GM19035 (cell line): Measurements from ENCODE around the gene SCN10A.

ENCODE experiments used
- ATAC-seq: cut with Tn5 transposase; IDR thresholded peaks from one replicate; pipeline ENCODE4 v1.9.1; 2021; ENCODE audit not compliant: unreplicated experiment

The SCN10A gene

GRCh38 chr3:38816026-38816425 is at the start of gene SCN10A:
TSS of gene SCN10A (minus strand) at chr3:38816217. CDS start at chr3:38794010, 22,207 bp downstream.
- ATAC-seq = no peak

DNA sequence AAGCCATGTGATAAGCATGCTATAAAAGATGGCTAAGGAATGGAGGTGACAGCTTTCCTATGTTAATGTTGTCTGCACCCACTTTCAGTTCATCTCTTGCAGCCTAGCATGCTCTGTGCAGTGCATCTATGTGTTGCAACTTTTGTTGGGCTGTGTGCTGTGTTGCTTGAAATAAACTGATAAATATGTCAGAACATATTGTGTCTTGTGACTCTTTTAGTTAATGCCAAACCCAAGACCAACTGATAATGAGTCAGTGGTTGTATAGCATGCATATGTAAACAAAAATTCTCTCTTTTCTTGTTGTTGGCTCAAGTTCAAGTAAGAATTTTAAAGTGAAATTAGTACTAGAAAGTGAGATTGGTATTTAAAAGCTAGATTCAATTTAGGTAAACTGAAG is 37.0 kb upstream of the SCN10A start:
- no peak for ATAC-seq

- no peak for ATAC-seq
Measured at GRCh38 chr3:38843898-38844297, 27.9 kb upstream of the SCN10A start.

GRCh38 chr3:38842266-38842965 is 26.4 kb upstream of the SCN10A start:
- ATAC-seq = no peak

DNA sequence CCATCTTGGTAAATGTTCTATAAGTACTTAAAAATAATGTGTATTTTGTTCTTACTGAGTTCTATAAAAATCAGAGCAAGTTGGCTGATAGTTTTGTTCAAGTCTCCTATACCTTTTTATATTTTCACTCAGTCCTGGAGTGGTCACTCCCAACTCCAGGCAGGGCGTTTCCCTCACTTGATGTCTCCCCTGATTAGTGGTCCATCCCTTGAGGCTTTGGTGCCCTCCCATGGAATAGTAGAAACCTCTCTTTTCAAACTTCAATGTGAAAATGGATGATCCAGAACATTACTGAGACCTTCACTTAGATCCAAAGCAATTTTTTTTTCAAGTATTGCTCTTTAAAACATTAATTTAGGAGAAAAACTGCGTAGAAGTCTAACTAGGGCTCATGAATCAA is 25.0 kb upstream of the SCN10A start:
- no peak for ATAC-seq

GRCh38 chr3:38837358-38837757 is 21.3 kb upstream of the SCN10A start:
- no peak for ATAC-seq

- no peak for ATAC-seq
Measured at GRCh38 chr3:38836561-38836960, 20.5 kb upstream of the SCN10A start.

DNA sequence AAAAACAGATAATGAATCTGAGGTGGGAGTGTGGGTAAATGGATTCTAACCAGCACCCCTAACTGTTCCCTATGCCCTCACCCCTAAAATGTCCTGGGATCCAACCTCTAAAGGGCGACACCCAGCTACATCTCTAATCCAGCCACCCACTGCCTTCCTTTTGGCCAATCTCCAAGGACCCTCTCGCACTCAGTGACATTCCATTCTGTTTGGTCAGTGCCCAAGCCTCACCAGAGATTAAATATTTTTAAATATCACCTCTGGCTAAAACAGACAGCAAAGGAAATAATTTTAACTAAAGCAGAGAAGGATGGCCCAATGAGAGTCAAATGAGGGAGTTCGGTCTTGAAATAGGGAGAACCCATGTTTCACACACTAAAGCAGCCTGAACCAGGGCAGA is 19.9 kb upstream of the SCN10A start:
- no peak for ATAC-seq

GRCh38 chr3:38834717-38835116 is 18.7 kb upstream of the SCN10A start:
- ATAC-seq = no peak

- ATAC-seq = no peak
Measured at GRCh38 chr3:38834110-38834509, 18.1 kb upstream of the SCN10A start.

- ATAC-seq = no peak
Measured at GRCh38 chr3:38829404-38829803, 13.4 kb upstream of the SCN10A start.

GRCh38 chr3:38828681-38829080 is 12.7 kb upstream of the SCN10A start:
- ATAC-seq = no peak

- no peak for ATAC-seq
Measured at GRCh38 chr3:38827791-38828190, 11.8 kb upstream of the SCN10A start.

DNA sequence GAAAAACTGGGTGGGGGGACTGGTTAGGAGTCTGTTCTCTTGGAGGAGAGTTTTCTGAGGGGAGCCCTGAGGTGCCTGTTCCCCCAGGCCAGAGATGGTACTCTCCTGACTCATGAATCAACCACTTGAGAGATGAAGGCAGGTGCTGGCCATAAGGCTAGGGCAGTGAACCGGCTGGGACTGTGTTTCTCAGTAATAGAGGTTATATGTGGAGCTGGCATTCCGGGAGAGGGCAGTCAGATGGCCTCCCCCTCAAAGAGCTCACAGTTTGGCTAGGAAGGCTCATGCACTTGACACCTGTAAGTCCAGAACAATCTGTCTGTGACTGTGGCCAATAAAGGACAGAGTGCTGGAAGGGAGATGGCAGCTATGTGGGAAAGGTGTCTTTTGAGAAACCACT is 10.0 kb upstream of the SCN10A start:
- no peak for ATAC-seq

DNA sequence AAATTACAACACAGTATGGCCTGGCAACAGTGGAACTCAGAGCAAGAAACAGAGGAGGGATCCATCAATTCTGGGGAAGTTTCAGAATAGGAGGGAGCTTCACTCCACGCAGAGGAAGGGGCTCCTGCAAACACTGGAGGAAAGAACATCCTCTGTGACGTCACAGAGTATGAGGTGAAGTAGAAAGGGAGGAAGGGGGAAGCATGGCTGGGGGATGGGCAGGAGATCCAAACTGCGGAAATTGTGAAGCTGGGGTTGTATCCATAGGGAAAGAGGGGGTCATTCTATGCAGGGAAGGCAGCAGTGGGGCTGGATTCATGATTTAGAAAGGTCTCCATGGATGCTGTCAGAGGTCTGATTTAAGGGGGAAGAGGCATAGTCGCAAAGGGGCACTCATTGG is 8.3 kb upstream of the SCN10A start:
- no peak for ATAC-seq

GRCh38 chr3:38823722-38824121 is 7.7 kb upstream of the SCN10A start:
- no peak for ATAC-seq

- ATAC-seq = no peak
Measured at GRCh38 chr3:38823186-38823585, 7.2 kb upstream of the SCN10A start.

DNA sequence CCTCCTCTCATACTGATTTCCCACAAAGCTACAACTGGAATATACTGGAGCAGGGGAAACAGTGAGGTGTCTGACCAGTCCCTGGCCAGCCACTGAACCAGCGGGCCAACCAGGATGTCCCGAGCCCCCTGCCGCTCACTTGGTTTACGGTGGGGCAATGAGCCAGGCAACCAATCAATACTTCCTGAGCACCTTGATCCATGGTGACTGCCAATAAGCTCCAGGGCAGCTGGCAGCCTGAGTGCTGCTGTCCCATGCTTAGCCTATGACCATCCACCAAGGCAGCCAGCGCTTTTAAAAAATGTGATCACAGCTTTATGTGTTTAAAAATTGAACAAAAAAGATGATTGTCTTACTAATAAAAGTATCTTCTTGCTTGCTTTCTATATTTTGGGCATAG is 4.2 kb downstream of the SCN10A start:
- ATAC-seq = no peak

DNA sequence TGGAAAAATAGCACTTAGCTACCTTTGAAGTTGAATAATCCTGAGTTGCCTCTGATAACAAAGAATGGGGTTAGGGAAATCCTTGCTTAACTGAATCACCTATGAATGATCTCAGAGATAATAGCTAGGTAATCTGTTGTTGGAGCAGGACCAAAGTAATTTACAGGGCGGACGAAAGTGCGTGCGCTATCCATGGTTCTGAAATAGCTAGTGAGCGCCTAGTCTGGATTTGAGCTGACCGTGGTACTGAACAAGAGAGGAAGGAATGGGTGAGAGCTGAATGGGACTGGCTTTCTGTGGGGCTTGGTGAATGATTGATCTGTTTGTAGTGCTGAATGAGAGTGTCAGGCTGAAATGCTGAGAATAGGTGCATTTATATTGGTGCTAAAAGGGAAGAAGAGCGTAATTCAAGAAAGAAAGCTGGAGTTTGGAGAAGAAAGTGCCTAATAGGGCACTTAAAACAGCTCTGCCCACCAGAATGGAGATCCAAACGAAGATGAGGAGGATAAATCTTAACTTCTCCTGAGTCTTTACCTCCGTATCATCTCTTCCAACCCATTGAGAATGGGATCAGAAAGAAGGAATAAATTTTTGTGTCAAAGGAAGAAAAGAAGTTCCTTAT is 10.1 kb downstream of the SCN10A start:
- ATAC-seq = no peak

DNA sequence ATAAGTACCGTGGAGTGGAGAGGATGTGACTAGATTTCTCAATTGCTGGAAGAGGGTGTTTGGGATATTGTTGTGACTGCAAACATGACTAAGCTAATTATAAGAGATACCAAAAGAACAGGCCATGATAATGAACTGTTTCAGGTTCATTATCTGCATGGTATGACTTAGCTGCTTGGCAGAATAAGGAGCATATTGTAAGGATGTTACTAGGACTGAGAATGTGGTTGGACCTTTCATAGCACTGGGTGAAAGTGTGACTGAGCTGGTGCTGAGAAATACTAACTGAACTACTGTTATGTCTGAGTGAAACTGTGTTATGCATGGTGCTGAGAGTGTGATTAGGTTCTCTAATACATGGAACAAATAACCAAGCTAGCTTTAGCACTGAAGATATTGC is 11.0 kb downstream of the SCN10A start:
- no peak for ATAC-seq

GRCh38 chr3:38800511-38800910 is 15.5 kb downstream of the SCN10A start:
- no peak for ATAC-seq

DNA sequence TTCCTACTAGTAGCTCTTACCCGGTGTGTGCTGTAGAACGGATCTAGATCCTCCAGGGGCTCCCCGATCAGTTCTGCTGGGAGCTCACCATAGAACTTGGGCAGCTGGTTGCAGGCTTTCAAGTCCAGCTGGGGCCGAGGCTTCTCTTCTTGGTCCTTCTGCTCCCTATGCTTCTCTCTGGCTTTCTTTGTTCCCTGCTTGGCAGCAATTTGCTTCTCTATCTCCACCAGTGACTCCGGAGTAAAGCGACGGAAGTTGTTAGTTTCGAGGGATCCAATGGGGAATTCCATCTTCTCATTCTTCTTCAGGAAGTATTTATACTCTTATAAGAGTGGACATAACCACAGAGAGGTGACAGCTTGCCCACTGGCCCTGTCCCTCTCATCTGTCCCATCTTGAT is 22.3 kb downstream of the SCN10A start:
- ATAC-seq = no peak

GRCh38 chr3:38792983-38793382 is 23.0 kb downstream of the SCN10A start:
- no peak for ATAC-seq
